Endothelial cell of umbilical vein (primary cell): Measurements from ENCODE around the gene PPM1N. TPM values are rescaled to one million over a fixed set of nuclear protein-coding genes. Genes with fewer than 3 reads are reported as not detected.

Source experiments
- BruUV-seq: library from RNA; stranded (reverse); fragments of 400-500 nt; replicated peaks from 2 replicates; lab custom pipeline; 2021; lab: Mats Ljungman, UMichigan
- CTCF ChIA-PET: fragments of 300-600, 350-600 bp; sonication (Branson Sonifier 250); formaldehyde crosslinking; loops from one replicate; lab custom pipeline; 2021; ENCODE audit warnings: antibody characterized with exemption, inconsistent platforms; lab: Charles Lee
- POLR2A ChIA-PET: fragments of 300-600, 350-600 bp; sonication (Branson Sonifier 250); formaldehyde crosslinking; loops from one replicate; lab custom pipeline; 2021; ENCODE audit warnings: antibody characterized with exemption, inconsistent platforms; lab: Charles Lee
- DNase-seq: peaks from one replicate; pipeline ENCODE4 v3.0.0-alpha.2; 2011; ENCODE audit warnings: low read depth, low spot score
- FAIRE-seq: peaks from 2 replicates; lab custom pipeline; 2011; peaks lifted over from hg19 to GRCh38; lab: Jason Lieb, UNC
- H2AFZ ChIP-seq: 2 replicates; pipeline ENCODE4 v1.6.0; 2012; ENCODE audit warnings: low read depth, low read length, control low read depth, inconsistent platforms
- H3K27ac ChIP-seq: 2 replicates; pipeline ENCODE4 v1.5.1; 2011; ENCODE audit warnings: low read depth, mild to moderate bottlenecking, control low read depth, low read length, moderate library complexity; ENCODE audit not compliant: insufficient read depth
- H3K27me3 ChIP-seq, 2 experiments: 2 replicates each; pipeline versions ENCODE4 v1.6.0 to v1.6.1; 2011; ENCODE audit warnings: low read length in 2 of 2, mixed read lengths in 1 of 2; ENCODE audit not compliant: control insufficient read depth in 2 of 2, insufficient read depth in 2 of 2
- H3K36me3 ChIP-seq, 2 experiments: 2 replicates in 1 of 2; 3 replicates in 1 of 2; pipeline ENCODE4 v1.5.1; 2011; ENCODE audit warnings: low read length in 2 of 2, mild to moderate bottlenecking in 1 of 2, moderate library complexity in 1 of 2; ENCODE audit not compliant: control insufficient read depth in 2 of 2, insufficient read depth in 2 of 2; ENCODE audit errors: extremely low read depth in 1 of 2
- H3K4me1 ChIP-seq: 3 replicates; pipeline ENCODE4 v1.5.1; 2011; ENCODE audit warnings: mild to moderate bottlenecking, low read length; ENCODE audit not compliant: control insufficient read depth, insufficient read depth; ENCODE audit errors: extremely low read depth
- H3K4me2 ChIP-seq: 2 replicates; pipeline ENCODE4 v1.6.1; 2011; ENCODE audit warnings: low read length, control low read depth, mixed read lengths; ENCODE audit not compliant: insufficient read depth
- H3K4me3 ChIP-seq, 3 experiments: fragments of 200-600 bp in 1 of 3; sonication (generic), shearing (Covaris generic) in 1 of 3; replicated peaks in 1 of 3; 2 replicates each; pipeline ENCODE4 v1.5.1; 2011 to 2016; ENCODE audit warnings: control low read depth in 3 of 3, low read length in 3 of 3, mild to moderate bottlenecking in 2 of 3, inconsistent platforms in 1 of 3, low read depth in 1 of 3, moderate library complexity in 1 of 3; ENCODE audit not compliant: insufficient read depth in 1 of 3
- H3K79me2 ChIP-seq: 2 replicates; pipeline ENCODE4 v1.6.0; 2012; ENCODE audit warnings: low read length, inconsistent platforms; ENCODE audit not compliant: control insufficient read depth, insufficient read depth
- H3K9ac ChIP-seq: replicated peaks from 2 replicates; pipeline ENCODE3; 2011; ENCODE audit warnings: low read length, control low read depth; ENCODE audit not compliant: insufficient read depth; ENCODE audit errors: extremely low read depth
- H3K9me1 ChIP-seq: replicated peaks from 3 replicates; pipeline ENCODE4 v1.6.0; 2011; ENCODE audit warnings: mild to moderate bottlenecking, low read length; ENCODE audit not compliant: control insufficient read depth, insufficient read depth; ENCODE audit errors: extremely low read depth
- H3K9me3 ChIP-seq: replicated peaks from 2 replicates; pipeline ENCODE4 v1.5.1; 2012; ENCODE audit warnings: low read length, inconsistent platforms; ENCODE audit not compliant: control insufficient read depth, insufficient read depth
- H4K20me1 ChIP-seq: replicated peaks from 2 replicates; pipeline ENCODE3; 2011; ENCODE audit warnings: mild to moderate bottlenecking, low read length; ENCODE audit not compliant: control insufficient read depth, insufficient read depth; ENCODE audit errors: extremely low read depth
- CTCF ChIP-seq, 2 donors: IDR thresholded peaks; 1 replicate in 1 of 2; 2 replicates in 1 of 2; pipeline ENCODE4 v1.5.1; 2011; ENCODE audit warnings: low read length in 2 of 2, mild to moderate bottlenecking in 2 of 2, moderate library complexity in 2 of 2, control low read depth in 1 of 2, inconsistent platforms in 1 of 2, low read depth in 1 of 2; ENCODE audit not compliant: insufficient read depth in 1 of 2; ENCODE audit errors: extremely low read depth in 1 of 2
- EZH2 ChIP-seq: IDR thresholded peaks from 2 replicates; pipeline ENCODE4 v1.6.1; 2012; ENCODE audit warnings: borderline replicate concordance, low read depth, mild to moderate bottlenecking, moderate library complexity, low read length, inconsistent platforms; ENCODE audit not compliant: severe bottlenecking
- FOS ChIP-seq: IDR thresholded peaks from 2 replicates; pipeline ENCODE4 v1.6.1; 2011; ENCODE audit warnings: mild to moderate bottlenecking, low read length, moderate library complexity, borderline replicate concordance; ENCODE audit not compliant: insufficient read depth
- GATA2 ChIP-seq: IDR thresholded peaks from 2 replicates; pipeline ENCODE4 v1.7.0; 2011; ENCODE audit warnings: low read depth, mild to moderate bottlenecking, moderate library complexity, mixed read lengths, low read length; ENCODE audit not compliant: insufficient read length, insufficient read depth
- JUN ChIP-seq: IDR thresholded peaks from 2 replicates; pipeline ENCODE4 v1.6.1; 2011; ENCODE audit warnings: borderline replicate concordance, low read depth; ENCODE audit not compliant: insufficient read length, insufficient read depth
- MYC ChIP-seq: IDR thresholded peaks from one replicate; pipeline ENCODE4 v1.6.1; 2011; ENCODE audit warnings: mild to moderate bottlenecking, low read depth, low read length
- POLR2A ChIP-seq: IDR thresholded peaks from 2 replicates; pipeline ENCODE4 v1.6.1; 2012; ENCODE audit warnings: low read depth, mild to moderate bottlenecking, control low read depth, low read length
- POLR2AphosphoS5 ChIP-seq: IDR thresholded peaks from 2 replicates; pipeline ENCODE4 v1.6.1; 2012; ENCODE audit warnings: low read depth, mild to moderate bottlenecking, control low read depth, low read length, moderate library complexity; ENCODE audit not compliant: insufficient read depth
- dilution Hi-C: fragments of 300-500 bp; cut with MboI; formaldehyde crosslinking; loops from one replicate; pipeline ENCODE4 v1.15.0; 2019; ENCODE audit warnings: low sequenced_read_pairs; ENCODE audit not compliant: extremely low pct_ligation_motif_present
- intact Hi-C: fragments of 100-400 bp; cut with micrococcal nuclease; formaldehyde crosslinking; loops from one replicate; pipeline ENCODE4 v1.10.0; 2022
- polyA plus RNA-seq, 4 experiments: library from polyadenylated mRNA; depleted of rRNA in 3 of 4; stranded (reverse) in 3 of 4; unstranded in 1 of 4; fragments of >200 nt; gene quantifications; 2 replicates each; pipeline versions ENCODE4 v1.2.1 to v1.2.3, GENCODE V29; 2011 to 2012; ENCODE audit warnings: missing spikeins in 1 of 4
- total RNA-seq: library from RNA; stranded (reverse); gene quantifications from 2 replicates; pipeline ENCODE4 v1.2.3, GENCODE V29; 2021
- TF ChIP-seq, protein P1 (sequence below): IDR thresholded peaks from 2 replicates; pipeline ENCODE4 v1.6.1; 2011; ENCODE audit not compliant: insufficient read depth, insufficient read length

Gene PPM1N
- total and polyA plus RNA-seq, 2 donors (not counting 3 experiments of a cell fraction or from before 2014, with no cell fraction given): 0.40 to 0.48 TPM

DNA sequence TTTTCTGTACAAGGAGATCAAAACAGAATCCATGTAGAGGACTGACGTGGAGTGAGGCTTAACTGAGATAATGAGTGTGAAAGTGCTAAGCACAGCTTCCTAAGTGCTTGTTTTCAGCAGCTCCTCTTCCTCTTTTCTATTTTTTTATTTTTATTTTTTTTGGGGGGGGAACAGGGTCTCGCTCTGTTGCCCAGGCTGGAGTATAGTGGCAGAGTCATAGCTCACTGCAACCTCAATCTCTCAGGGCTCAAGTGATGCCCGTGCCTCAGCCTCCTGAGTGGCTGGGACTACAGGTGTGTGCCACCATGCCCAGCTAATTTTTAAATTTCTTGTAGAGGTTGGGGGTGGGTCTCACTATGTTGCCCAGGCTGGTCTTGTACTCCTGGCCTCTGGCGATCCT is 36.1 kb upstream of the PPM1N start:
- dilution Hi-C loops: no loop called here
- CTCF ChIA-PET: interaction anchor here (1.0 to 9.5 kb wide), 4 partner anchors 13 to 24 kb away, joined by 3 to 174 read pairs (median 6); no protein-coding TSS in a partner anchor
- H3K4me3 ChIP-seq: no peak overlapping the region

More for the DNA sequence above, 36.1 kb upstream of the PPM1N start:
- no peak for FAIRE-seq
- Histone ChIP-seq H3K9ac (no peak overlapping the region), H3K27me3 (no peaks in the 10 kb centered on the region), H3K9me3 (no peaks in the 10 kb centered on the region), H3K27ac (no peak overlapping the region), H3K9me1 (no peaks in the 10 kb centered on the region), H4K20me1 (no peaks in the 10 kb centered on the region), H2AFZ (no peak overlapping the region), H3K36me3 (no peaks in the 10 kb centered on the region), H3K79me2 (no peaks in the 10 kb centered on the region), H3K4me1 (peaks cover 3% of the 10 kb centered on the region), H3K4me2 (no peak overlapping the region)
- TF ChIP-seq GATA2 (no peak), POLR2AphosphoS5 (no peak), CTCF (IDR thresholded peaks at IDR 0.05; ENCODE audit: extremely low read depth in 1 of 2, insufficient read depth in 1 of 2, low read depth in 1 of 2, low read length in 2 of 2) (no peak), EZH2 (no peak), MYC (no peak), FOS (no peak), POLR2A (no peak), JUN (no peak)
- TF ChIP-seq, protein P1, sequence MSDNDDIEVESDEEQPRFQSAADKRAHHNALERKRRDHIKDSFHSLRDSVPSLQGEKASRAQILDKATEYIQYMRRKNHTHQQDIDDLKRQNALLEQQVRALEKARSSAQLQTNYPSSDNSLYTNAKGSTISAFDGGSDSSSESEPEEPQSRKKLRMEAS: no peak
- POLR2A ChIA-PET: no interaction called here
- no TSS peak for BruUV-seq
- intact Hi-C loops: no loop called here
- no peak for DNase-seq
